NCI-H345 treated with DMSO at 0.1 percent for 48 hours (cell line): ENCODE data around the gene MBLAC1.

Experiments used
- DNase-seq: peaks from one replicate; lab custom pipeline; 2025; ENCODE audit not compliant: unreplicated experiment; lab: John Stamatoyannopoulos, UW

Gene MBLAC1

DNA sequence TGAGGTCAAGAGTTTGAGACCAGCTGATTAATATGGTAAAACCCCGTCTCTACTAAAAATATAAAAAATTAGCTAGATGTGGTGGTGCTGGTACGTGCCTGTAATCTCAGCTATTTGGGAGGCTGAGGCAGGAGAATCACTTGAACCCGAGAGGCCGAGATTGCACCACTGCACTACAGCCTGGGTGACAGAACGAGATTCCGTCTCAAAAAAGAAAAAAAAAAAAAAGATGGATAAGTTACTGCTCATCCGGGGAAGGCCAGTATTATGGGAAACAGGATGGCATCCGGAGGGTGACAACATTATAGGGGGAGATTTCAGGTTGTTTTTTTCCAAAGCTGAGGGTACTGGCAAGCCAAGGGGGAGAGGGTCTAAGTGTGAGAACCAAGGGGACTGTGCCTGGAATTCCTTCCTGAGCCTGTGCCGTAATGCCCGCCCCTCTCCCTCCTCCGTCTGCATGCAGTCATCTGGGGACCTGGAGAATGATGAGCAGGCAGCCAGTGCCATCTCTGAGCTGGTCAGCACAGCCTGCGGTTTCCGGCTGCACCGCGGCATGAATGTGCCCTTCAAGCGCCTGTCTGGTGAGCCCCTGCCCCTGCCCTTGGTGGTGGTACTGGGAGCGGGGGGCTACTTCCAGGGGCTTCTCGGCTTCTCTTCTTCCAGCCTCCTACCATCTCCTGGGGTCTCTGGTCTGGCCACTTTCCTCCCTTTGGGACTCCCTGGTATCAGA, 26.3 kb downstream of the MBLAC1 start:
- no peak for DNase-seq

DNA sequence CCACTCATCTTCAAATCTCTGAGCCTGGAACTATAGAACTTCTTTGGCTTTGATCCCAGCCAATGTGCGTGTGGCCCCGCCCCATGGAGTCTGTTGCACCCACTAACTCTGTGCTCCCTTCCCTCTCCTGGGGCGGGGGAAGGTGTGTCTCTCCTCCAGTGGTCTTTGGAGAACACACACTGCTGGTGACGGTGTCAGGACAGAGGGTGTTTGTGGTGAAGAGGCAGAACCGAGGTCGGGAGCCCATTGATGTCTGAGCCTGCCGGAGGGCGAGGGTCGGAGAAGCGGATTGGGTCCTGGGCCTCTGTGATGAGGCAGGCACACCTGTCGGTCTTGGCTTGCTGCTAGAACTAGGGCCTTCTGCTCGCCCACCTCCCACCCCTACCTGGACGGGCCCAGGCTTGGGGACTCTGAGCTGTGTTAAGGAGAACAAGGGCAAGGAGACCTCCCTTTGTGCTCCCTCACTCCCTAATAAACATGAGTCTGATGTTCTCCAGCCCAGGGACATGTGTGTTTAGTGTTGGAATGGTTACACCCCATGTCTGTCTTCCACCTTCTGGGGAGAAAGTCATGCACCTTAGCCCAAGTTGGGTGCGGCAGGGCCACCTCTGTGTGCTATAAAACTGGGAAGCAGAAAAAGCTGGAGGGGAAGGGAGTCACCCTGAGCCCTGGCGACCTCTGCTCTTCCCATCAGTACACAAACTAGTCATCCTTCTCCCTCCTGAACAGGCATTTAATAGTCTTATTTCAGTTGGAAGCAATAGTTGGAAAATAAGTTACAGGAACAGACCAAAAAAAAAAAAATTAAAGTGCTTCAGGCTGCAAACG, 27.2 kb downstream of the MBLAC1 start:
- no peak for DNase-seq

DNA sequence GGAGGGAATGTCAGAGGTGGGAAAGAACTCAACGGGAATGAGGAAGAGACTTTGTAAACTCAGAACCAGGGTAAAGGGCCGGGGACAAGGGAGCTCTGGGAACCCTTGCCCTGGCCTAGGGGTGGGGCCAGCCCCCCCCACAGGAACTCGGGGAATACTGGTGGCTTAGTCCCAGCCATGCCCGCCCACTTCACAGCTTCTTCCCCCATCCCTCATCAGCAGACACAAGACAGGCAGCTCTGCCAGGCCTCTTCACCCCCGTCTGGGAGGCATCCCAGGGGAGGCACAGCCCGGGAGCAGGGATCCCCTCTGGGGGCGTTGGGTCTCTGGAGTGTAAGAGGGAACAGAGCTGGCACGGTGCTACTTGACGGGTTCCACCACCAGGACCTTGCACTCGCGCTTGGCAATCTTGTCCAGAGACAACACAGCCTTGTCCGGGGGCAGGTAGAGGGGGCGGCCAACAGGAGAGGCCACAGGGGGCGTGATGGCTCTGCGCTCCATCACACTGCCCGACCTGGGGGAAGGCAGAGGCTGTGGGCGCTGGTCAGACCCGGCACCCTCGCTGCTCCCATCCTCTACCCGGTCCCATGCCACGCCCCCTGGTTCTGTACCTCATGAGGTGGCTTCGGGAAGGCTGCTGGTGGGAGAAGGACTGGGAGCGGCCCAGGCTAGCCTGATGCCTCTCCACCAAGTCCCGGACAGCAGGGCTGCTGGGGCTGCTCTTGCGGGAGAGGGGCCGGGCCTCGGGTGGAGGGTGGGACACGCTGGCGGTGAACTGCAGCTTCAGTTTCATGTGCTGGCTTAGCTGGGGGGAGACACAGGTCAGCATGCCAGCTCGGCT, 28.1 kb downstream of the MBLAC1 start:
- DNase-seq = no peak

DNA sequence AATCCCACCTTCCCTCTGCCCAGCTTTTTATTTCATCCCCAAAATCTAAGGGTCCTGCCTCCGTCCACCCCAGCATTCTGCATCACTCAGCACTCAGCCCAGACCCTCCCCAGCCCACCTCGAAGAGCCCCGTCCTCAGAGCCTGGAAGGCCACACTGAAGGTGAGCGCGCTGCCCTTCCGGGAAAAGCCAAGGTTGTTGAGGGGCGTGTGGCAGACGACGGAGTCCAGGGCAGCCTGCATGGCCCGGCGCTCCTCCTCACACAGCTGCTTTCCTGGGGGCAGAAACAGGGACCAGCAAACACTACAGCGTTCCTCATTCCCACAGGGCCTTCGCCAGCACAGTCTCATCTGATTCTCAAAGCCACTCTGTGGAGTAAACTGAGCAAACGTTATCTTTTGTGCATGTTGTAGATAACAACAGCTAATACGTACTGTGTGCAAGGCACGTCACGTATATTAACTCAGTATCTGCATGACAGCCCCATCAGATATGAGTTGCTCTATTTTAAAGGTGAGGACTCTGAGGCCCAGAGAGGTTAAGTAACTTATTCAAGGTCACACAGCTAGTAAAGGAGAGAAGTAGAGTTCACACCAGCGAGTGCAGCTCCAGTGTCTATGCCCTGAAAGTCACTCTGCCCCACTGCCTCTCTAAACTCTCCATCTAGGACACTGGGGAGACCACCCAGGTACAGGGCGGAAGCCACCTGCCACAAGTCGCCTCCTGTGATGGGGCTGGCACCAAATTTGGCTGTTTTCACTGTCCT, 29.0 kb downstream of the MBLAC1 start:
- DNase-seq = no peak

DNA sequence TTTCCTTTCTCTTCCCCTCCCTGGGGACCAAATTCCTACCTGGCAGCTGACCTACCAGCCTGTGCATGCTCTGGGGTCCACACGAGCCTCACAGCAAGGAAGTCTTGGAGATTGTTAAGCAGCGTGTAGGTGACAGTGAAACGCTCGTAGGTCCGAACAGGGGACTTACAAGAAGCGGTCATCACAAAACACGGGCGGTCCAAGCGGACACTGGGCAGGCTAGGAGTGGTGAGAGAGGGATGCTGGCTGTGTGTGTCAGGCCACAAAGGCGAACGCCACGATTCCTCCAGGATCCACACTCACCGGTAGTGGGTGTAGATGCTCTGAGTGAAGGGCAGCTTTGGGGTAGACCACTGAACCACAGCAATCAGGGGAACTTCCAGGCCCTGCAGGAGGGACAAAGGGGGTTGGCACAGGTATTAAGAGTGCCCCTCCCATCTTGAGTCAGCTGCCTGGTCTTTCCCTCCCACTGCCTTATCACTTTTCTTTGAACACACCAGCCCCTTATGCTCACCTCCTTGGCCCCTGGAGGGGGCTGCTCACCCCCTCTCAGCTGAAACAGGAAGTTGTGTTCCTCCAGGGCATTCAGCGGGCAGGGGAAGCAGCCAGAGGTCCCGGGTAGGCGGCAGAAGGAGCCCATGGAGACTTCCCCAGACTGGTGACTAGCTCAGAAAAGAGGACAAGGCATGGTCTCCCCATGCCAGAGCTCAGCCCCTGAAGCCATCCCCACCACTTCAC, 29.7 kb downstream of the MBLAC1 start:
- DNase-seq = no peak

DNA sequence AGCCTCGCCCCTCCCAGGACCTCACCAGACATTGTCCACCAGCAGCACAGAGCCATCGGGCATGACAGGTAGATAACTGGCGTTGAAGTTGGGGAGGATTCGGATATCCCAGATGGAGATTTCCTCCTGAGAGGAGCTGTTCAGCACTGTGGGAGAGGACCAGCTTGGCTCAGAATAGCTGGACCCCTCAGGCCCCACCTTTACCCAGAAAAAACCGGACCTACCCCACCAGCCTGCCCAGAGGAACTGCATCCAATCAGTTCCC, 30.2 kb downstream of the MBLAC1 start:
- DNase-seq = no peak

DNA sequence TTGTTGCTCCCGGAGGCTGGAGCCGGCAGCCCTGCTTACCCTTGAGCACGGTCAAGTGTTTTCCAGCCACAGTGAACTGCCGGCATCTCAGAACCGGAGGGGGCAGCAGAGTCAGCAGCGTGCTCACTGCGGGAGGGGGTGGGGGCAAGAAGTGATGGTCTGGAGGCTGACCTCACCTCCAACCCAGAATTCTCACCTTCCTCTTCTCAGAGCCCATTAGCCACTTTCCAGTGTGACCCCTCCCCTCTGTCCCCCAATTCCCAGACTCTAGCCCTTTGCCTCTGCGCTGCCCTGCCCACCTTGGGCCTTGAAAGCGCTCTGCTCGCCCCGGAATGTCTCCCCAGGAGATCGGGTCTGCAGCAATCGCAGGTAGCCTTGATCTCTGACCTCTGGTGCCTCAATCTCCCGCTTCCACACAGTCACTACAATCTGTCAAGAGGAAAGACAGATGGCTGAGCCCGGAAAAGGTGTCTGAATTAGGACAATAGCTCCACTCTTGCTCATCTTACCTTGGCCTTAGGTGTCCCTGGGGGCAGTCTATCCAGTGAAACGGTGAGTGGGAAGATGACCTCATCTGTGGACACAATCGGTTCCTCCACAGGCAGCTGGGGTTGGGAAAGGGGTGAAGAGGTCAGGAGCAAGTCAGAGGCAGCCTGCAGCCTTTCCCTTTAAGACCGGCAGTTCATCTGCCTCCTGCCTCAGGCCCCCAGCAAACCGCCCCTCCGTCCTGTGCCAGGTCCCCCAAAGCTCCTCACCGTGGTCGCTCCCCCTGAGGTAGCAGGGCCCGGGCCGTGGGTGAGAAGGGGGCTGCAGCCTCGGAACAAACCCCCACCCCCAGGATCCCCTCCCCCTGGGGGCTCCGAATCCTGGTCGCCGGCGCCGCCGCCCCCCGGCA, 30.8 kb downstream of the MBLAC1 start:
- DNase-seq = no peak

DNA sequence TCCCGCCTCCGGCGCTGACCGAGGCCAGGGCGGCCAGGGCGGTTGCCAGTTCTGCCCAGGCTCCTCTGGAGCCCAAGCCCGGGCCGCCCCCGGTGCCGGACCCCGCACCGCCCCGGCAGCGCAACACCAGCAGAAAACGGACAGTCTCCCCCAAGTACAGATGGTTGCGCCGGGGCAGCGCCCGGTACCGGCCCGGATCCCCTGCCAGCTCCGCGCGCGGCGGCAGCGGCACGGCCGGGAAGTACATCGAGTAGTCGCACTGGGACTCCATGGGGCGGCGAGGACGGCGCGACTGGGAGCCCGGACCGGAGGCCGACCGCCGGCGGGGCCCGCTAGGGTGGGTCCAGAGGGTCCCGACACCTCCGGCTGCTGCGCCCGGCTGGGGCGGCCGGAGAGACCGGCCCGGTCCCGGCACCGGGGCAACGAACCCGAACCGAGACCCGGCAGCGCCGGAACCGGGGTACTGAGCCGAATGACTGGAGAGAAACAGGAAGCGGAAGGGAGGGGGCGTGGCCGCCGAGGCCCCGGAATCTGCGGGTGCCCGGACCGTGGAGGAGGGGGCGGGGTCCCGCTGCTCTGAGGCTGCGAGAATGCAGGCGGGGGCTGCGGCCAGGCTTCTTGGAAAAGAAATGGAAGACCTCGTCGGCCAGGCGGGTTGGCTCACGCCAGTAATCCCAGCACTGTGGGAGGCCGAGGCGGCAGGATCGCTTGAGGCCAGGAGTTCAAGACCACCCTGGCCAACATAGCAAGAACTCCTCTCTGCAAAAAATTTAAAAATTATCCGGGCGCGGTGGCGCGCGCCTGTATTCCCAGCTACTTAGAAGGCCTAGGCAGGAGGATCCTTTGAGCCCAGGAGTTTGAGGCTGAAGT, 31.7 kb downstream of the MBLAC1 start, which contains the start of gene TRAPPC14:
Gene TRAPPC14, minus strand, starts transcription at position 495 of the 870 bp plus-strand sequence. Its CDS starts 224 bp downstream, at position 271.
- peak; percentile 33 for DNase-seq

DNA sequence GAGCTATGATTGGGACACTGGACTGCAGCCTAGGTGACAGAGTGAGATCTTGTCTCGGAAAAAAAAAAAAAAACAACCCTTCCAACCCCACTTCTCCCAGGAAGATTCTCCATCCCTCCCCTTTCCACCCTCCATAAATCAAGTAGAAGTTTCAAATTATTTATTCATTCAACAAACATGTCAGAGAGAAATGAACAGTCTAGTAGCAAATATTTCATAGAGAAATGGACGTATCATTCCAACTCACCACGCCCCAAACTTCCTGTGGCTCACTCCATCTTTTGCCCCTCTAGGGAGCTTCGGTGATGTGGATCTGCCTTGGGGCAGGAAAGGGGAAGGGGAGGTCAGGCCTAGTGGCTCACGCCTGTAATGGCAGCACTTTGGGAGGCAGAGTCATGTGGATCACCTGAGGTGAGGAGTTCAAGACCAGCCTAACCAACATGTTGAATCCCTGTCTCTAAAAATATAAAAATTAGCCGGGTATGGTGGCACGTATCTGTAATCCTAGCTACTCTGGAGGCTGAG, 32.4 kb downstream of the MBLAC1 start:
- no peak for DNase-seq

DNA sequence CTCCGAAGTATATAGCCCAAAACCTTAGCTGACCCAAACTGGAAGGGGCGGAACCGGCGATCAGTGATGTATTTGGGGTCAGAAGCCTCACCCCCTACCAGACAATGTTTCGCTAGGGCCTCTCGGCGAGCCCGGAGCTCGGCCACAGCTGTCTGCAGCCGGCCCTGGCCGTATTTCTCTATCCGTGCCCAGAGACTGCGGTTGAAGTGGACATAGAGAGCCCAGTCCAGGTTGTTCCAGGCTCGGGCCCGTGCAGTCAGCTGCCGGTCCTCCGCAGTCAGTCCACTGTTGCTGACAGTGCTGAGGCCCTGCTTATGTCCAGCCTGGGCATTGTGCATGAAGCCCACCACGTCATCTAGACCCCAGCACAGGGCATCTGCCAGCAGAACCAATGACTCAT, 33.3 kb downstream of the MBLAC1 start:
- DNase-seq = no peak

DNA sequence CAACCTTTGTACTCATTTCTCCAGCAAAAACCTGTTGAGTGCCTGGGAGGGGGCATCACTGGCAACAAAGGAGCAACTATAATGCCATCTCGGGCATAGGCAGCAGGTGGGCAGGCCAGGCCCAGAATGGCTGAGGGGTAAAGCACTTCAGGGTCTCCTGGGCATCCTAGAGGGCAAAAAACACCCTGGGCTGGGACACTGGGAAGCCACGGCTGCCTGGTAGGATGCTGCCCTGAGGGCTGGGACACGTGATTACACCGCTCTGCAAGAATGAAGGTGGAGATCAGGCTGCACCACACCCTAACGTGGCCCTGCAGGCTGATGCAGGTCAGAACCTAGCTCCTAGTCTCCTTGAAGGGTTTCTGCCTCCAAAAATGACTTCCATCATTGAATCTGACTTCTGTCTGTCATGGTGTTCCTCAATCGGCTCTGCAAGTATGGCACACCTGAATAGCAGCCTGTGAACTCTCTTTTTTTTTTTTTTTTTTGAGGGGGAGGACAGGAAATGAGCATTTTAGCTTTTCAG, 36.3 kb downstream of the MBLAC1 start:
- DNase-seq = peak; percentile 27

DNA sequence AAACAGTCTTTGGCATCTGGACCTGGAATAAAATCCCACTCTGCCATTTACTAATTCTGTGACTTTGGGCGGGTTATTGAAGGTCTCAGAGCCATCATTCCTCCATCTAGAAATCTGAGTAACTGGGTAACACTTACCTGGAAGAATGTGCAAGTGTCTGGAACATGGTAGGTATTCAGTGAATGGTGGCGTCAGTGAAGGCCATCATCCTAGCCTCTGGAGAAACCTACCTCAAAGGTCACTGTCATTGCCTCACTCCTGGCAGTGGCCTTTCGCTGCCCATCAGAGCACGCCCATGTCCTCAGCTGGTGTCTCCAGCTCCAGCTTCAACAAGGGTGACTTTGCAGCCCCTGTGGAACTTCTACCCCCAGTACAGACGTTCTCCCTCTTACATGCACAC, 37.1 kb downstream of the MBLAC1 start:
- DNase-seq = no peak

DNA sequence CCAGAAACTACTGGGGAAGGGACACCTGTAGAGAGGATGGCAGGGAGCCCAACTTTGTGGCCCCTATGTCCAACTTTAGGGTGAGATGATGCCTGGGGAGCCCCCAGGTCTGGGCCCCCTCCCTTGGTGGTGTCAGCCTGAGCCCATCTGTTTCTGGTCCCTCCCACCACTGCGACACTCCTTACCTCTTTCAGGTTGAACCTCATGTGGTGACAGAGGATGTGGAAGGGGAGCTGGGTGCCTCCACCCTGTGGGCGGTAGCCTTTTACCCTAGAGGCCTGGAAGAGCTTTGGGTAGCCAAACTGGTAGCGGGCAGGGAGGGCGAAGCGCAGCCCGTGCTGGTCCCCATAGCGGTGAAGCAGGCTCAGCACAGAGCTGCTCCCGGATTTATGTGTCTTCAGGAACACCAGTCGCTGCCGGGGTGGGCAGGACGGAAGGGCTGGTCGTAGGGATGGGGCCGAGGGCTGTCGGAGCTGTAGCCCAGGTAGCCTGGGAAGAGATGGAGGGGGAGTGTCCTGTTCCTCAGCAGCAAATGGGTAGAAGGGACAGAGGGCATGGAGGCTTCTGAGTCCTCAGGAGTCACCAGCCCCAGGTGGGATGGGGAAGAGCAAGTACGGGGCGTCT, 39.7 kb downstream of the MBLAC1 start:
- DNase-seq = no peak

DNA sequence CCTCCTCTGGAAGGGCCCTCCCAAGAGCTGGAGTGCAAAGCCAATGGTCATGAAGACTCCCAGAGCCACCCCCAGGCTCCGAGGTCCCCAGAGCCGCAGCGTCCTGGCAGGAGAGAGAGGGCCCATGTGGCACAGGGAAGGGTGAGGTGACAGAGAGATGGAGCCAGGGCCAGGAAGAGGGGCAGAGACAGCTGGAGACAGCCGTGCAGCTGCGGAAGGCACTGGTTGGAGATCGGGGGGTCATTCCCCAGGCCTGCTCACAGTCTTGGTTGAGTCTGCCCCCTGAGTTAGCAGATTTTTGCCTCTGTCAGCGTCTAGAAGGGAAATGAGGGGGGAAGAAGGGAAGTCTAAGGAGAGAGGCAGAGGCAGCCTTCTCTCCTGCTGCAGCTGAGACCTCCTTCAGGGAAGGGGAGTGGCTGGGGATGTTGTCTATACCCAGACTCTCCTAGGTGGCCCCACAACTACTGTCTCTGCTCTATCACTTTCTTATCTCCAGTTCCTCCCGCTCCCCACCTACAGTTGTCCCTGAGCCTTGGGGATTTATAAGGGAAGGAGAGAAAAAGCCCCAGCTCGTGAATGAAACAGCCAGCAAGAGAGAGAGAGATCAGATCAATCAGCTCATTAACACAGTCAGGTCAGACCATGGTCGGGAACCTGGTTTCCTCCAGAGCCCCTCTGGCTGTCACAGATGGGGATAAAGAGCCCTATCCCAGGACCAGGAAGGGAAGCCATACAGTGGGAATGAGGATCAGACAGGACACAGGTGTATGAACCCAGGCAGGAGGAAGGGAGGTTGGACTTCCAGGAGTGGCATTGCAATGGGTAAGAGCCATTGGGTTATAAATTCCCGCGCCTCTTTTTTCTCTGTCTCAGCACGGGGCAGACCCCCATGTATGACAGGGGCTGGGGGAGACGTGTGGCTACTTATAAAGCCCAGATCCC, 40.5 kb downstream of the MBLAC1 start:
- DNase-seq = no peak

DNA sequence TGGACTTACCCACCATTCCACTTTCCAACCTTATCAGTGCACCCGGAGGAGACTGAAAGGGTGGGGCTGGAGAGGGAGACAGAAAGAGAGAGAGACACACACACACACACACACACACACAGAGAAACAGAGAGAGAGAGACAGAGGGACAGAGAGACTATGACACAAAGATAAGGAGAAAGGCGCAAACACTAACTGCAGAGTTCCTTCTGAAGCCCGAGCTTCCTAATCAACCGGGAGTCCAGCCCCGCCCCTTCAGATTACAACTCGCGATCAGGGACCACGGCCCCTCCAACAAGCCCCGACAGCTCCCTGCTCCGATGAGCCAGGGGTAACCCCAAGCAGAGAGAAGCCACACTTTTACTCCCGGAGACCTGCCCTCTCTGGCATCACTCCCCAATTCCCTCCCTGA, 41.2 kb downstream of the MBLAC1 start:
- DNase-seq = no peak

DNA sequence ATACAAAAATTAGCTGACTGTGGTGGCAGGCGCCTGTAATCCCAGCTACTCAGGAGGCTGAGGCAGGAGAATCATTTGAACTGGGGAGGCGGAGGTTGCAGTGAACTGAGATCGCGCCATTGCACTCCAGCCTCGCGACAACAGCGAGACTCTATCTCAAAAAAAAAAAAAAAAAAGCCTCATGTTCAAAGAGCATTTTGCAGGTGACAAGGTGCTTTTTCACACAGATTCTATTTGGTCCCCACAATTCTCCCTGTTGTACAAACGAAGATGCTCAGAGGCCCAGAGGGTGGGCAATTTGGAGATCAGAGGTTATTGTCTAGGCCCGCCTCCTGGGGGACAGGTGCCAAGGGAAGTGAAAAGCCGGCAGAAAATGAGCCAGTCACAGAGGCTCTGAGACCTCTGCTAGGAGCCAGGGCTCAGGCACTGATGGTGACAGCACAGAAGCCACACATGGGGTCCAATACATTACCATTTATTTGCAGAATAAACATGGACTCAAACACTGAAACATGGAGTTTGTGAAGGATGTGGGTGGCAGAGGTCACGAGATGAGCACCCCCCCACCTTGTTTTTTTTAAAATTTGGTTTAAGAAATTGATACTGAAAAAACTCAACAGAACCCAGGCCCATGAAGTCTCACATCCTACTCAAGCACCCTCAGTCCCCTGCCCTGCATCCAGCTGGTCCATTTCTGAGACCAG, 42.5 kb downstream of the MBLAC1 start:
- no peak for DNase-seq
